ENCODE data around the gene ARHGAP40. TPM values are rescaled to one million over a fixed set of nuclear protein-coding genes. Genes with fewer than 3 reads are reported as not detected.
"Not testable (repeated sequence)": the region's sequence is repeated elsewhere in the genome, so short reads cannot be mapped to it uniquely, and the experiment has no call there.

ARHGAP40 gene
- total RNA-seq, 3 donors from 2014 or later = 33.8 to 35.9 TPM; not detected in 1

DNA sequence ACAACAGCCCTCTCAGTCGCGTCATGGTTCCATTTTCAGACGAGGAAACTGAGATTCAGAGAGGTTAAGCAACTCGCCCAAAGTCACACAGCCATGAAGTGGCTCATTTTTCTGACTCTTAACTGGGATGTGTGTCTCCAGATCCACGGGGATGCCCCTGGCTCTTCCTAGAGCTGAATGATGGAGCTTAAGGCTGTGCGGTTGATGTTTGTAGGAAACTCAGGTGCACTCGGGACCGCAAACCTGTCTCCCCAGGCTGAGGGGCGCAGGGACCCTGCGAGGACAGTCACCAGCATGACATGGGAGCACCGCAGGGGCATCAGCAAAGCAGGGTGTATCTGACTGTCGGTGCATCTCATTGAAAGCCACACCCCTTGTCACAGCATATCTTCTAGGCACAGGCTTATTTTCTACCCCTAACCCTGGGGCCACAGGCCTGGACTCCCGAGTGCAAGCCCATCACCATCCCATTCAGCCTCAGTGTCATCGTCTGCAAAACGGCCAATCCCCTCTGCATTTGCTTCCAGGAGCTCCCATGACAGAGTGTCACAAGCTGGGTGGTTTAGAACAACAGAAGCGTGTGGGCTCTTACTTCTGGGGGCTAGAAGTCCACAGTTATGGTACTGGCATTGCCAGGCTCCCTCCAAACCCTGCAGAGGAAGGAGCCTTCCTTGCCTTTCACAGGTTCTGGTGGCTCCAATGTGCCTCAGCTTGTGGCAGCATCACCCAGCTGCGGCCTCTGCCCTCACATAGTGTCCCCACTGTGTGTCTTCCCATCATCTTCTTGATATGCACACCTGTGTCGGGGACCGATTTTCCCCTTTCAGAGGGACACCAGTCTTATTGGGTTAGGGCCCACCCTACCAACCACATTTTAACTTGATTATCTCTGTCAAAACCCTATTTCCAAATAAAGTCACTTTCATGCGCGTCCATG, 9.9 kb upstream of the ARHGAP40 start:
- intact Hi-C loops (cut with DNase I; ENCODE audit: low total_unique reads) = no loop called here
- H3K27ac ChIP-seq = no peak overlapping the region
- DNase-seq (ENCODE audit: low spot score in 2 of 2) = no peak

GRCh38 chr20:38592411-38592790, 9.2 kb upstream of the ARHGAP40 start:
- intact Hi-C loops (cut with DNase I; ENCODE audit: low total_unique reads); DNase-seq (ENCODE audit: low spot score in 2 of 2): not testable (repeated sequence)

More for the DNA sequence above, 9.9 kb upstream of the ARHGAP40 start:
- H3K36me3 ChIP-seq = no peaks in the 10 kb centered on the region
- no peaks in the 10 kb centered on the region for H3K27me3 ChIP-seq
- H3K9me3 ChIP-seq = no peaks in the 10 kb centered on the region
- no peak overlapping the region for H3K4me3 ChIP-seq
- TF ChIP-seq CTCF (IDR thresholded peaks at IDR 0.05) (no peak), POLR2AphosphoS5 (IDR thresholded peaks at IDR 0.05) (no peak), POLR2A (IDR thresholded peaks at IDR 0.05) (no peak)
- no peaks in the 10 kb centered on the region for H3K4me1 ChIP-seq

DNA sequence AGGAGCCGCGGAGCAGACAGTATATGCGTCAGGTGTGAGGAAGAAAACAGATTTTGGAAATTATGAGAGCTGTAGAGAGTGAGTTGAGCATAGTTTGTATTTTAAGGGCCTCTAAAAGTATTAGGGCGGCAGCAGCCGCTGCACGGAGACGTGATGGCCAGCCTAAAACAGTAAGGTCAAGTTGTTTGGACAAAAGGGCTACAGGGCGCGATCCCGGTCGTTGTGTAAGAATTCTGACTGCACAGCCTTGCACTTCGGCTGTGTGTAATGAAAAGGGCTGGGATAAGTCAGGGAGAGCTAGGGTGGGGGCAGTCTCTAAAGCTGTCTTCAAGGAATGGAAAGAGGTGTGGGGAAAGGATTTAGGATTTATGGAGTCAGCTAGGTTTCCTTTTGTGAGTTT, 7.3 kb upstream of the ARHGAP40 start:
- H3K4me1 ChIP-seq; intact Hi-C loops (cut with DNase I; ENCODE audit: low total_unique reads); DNase-seq (ENCODE audit: low spot score in 2 of 2); H3K4me3 ChIP-seq; H3K9me3 ChIP-seq; H3K36me3 ChIP-seq; H3K27ac ChIP-seq; H3K27me3 ChIP-seq: not testable (repeated sequence)

More at GRCh38 chr20:38592411-38592790, 9.2 kb upstream of the ARHGAP40 start:
- H3K36me3 ChIP-seq, H3K9me3 ChIP-seq, H3K27me3 ChIP-seq, H3K4me1 ChIP-seq, H3K4me3 ChIP-seq, H3K27ac ChIP-seq: not testable (repeated sequence)

DNA sequence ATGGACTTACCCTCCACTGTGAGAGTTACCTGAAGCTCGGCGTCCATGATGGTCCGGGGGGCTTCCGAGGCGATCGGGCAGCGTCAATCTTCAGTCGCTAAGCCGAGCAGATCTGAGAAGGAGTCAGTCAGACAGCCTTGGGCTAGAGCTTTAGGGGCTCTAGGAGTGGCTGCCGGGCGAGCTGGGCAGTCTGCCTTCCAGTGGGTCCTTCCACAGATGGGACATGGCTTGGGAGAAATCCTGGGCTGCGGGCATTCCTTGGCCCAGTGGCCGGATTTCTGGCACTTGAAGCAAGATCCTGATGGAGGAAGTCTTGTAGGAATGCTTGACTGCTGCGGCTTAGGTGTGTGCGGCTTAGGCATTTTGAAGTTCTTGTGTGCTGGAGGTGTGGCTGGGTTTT, 5.7 kb upstream of the ARHGAP40 start:
- H3K9me3 ChIP-seq; H3K27me3 ChIP-seq; H3K27ac ChIP-seq; H3K4me1 ChIP-seq; intact Hi-C loops (cut with DNase I; ENCODE audit: low total_unique reads); H3K36me3 ChIP-seq; H3K4me3 ChIP-seq; DNase-seq (ENCODE audit: low spot score in 2 of 2): not testable (repeated sequence)

GRCh38 chr20:38599410-38599882, 2.2 kb upstream of the ARHGAP40 start:
- peaks cover 0 to 6% of the 10 kb centered on the region in 2 donors for H3K27me3 ChIP-seq
- intact Hi-C loops (cut with DNase I; ENCODE audit: low total_unique reads) = no loop called here
- DNase-seq (ENCODE audit: low spot score in 2 of 2) = peak; percentile 72 to 90

GRCh38 chr20:38600057-38600456, 1.6 kb upstream of the ARHGAP40 start:
- no peak for TF ChIP-seq POLR2A (IDR thresholded peaks at IDR 0.05)
- intact Hi-C loops (cut with DNase I; ENCODE audit: low total_unique reads) = loop anchor here (5.0 kb wide), 1 partner anchor 257 kb away; no protein-coding TSS in a partner anchor
- no peaks in the 10 kb centered on the region for H3K36me3 ChIP-seq
- H3K4me1 ChIP-seq = no peaks in the 10 kb centered on the region
- H3K9me3 ChIP-seq = no peaks in the 10 kb centered on the region
- H3K27me3 ChIP-seq = peaks cover 0 to 6% of the 10 kb centered on the region in 2 donors
- no peak for DNase-seq (ENCODE audit: low spot score in 2 of 2)
- H3K27ac ChIP-seq = peak overlapping the region; percentile 20 to 61
- H3K4me3 ChIP-seq = no peak overlapping the region

More at GRCh38 chr20:38599410-38599882, 2.2 kb upstream of the ARHGAP40 start:
- Histone ChIP-seq H3K9me3 (no peaks in the 10 kb centered on the region), H3K4me3 (no peak overlapping the region), H3K27ac (peak overlapping the region; percentile 20 to 61), H3K36me3 (no peaks in the 10 kb centered on the region), H3K4me1 (no peaks in the 10 kb centered on the region)
- no peak for TF ChIP-seq CTCF (IDR thresholded peaks at IDR 0.05)
- TF ChIP-seq POLR2AphosphoS5 (IDR thresholded peaks at IDR 0.05) = no peak
- TF ChIP-seq POLR2A (IDR thresholded peaks at IDR 0.05) = no peak

DNA sequence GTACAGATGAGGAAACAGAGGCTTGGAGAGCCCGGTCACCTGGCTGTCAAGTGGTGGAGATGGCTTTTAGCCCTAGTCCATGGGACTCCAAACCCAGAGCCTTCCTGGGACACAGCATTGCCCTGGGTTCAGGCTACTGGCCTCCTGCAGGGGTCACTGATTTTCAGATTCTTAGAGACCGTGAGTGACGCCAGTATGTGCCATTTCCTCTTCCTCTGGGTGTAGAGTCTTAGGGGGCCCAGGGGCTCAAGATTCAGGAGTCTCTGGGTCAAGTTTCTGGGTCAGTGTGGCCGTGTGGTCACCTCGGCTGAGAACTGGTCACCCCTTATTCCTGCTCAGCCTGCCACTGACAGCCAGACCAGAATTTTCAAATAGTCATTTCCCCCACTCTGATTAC, 574 bp downstream of the ARHGAP40 start:
- TF ChIP-seq POLR2A (IDR thresholded peaks at IDR 0.05) = no peak
- TF ChIP-seq POLR2AphosphoS5 (IDR thresholded peaks at IDR 0.05) = no peak
- no peak for TF ChIP-seq CTCF (IDR thresholded peaks at IDR 0.05)
- Histone ChIP-seq H3K27ac (peak overlapping the region in 1 of 2 donors; percentile 79), H3K4me1 (no peaks in the 10 kb centered on the region), H3K36me3 (no peaks in the 10 kb centered on the region), H3K27me3 (peaks cover 0 to 6% of the 10 kb centered on the region in 2 donors), H3K9me3 (no peaks in the 10 kb centered on the region), H3K4me3 (peak overlapping the region in 2 of 3 donors; percentile 40 to 63)
- intact Hi-C loops (cut with DNase I; ENCODE audit: low total_unique reads) = loop anchor here (5.0 kb wide), 1 partner anchor 255 kb away; no protein-coding TSS in a partner anchor
- no peak for DNase-seq (ENCODE audit: low spot score in 2 of 2)
